Measurements from ENCODE around the gene CD59. TPM values are rescaled to one million over a fixed set of nuclear protein-coding genes. Genes with fewer than 3 reads are reported as not detected.

CD59 gene
- total RNA-seq, 1 experiment from 2014 or later, result 736 TPM

- no peak overlapping the region for H3K27ac ChIP-seq (ENCODE audit: low read length)
- H3K9me3 ChIP-seq (ENCODE audit: control insufficient read depth, insufficient read depth, low read depth, low read length), result no peaks in the 10 kb centered on the region
- DNase-seq (ENCODE audit: low read depth, low spot score) (no peak), ATAC-seq (no peak)
- CTCF ChIA-PET, result no interaction called here
- BruUV-seq (replicated peaks), result no TSS peak
- intact Hi-C loops (cut with micrococcal nuclease; ENCODE audit: unreplicated experiment), result no loop called here
- TF ChIP-seq, protein P1, sequence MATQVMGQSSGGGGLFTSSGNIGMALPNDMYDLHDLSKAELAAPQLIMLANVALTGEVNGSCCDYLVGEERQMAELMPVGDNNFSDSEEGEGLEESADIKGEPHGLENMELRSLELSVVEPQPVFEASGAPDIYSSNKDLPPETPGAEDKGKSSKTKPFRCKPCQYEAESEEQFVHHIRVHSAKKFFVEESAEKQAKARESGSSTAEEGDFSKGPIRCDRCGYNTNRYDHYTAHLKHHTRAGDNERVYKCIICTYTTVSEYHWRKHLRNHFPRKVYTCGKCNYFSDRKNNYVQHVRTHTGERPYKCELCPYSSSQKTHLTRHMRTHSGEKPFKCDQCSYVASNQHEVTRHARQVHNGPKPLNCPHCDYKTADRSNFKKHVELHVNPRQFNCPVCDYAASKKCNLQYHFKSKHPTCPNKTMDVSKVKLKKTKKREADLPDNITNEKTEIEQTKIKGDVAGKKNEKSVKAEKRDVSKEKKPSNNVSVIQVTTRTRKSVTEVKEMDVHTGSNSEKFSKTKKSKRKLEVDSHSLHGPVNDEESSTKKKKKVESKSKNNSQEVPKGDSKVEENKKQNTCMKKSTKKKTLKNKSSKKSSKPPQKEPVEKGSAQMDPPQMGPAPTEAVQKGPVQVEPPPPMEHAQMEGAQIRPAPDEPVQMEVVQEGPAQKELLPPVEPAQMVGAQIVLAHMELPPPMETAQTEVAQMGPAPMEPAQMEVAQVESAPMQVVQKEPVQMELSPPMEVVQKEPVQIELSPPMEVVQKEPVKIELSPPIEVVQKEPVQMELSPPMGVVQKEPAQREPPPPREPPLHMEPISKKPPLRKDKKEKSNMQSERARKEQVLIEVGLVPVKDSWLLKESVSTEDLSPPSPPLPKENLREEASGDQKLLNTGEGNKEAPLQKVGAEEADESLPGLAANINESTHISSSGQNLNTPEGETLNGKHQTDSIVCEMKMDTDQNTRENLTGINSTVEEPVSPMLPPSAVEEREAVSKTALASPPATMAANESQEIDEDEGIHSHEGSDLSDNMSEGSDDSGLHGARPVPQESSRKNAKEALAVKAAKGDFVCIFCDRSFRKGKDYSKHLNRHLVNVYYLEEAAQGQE (IDR thresholded peaks at IDR 0.05; ENCODE audit: insufficient read depth in 1 of 2, low read depth in 2 of 2, low read length in 1 of 2), result no peak
- TF ChIP-seq POLR2AphosphoS5 (IDR thresholded peaks at IDR 0.05; ENCODE audit: low read depth, low read length) (no peak), TCF7L2 (IDR thresholded peaks at IDR 0.05; ENCODE audit: low read depth, low read length) (no peak), SIN3A (IDR thresholded peaks at IDR 0.05; ENCODE audit: borderline replicate concordance, insufficient read depth, low read depth, low read length) (no peak), CTCF (IDR thresholded peaks at IDR 0.05) (no peak)
- no peaks in the 10 kb centered on the region for H3K4me1 ChIP-seq (ENCODE audit: control insufficient read depth, insufficient read depth, low read length)
- no peaks in the 10 kb centered on the region for H3K27me3 ChIP-seq (ENCODE audit: control insufficient read depth, insufficient read depth, low read length)
- no peaks in the 10 kb centered on the region for H3K36me3 ChIP-seq (ENCODE audit: control insufficient read depth, insufficient read depth, low read length)
- H3K4me3 ChIP-seq (ENCODE audit: low read depth in 2 of 2, low read length in 2 of 2), result no peak overlapping the region
- in situ Hi-C loops (cut with HindIII; ENCODE audit: low pct_unique_long_range_greater_than_20kb, low sequenced_read_pairs), result no loop called here
- POLR2A ChIA-PET, result no interaction called here
Observed at GRCh38 chr11:33659370-33660139, 76.7 kb downstream of the CD59 start.

DNA sequence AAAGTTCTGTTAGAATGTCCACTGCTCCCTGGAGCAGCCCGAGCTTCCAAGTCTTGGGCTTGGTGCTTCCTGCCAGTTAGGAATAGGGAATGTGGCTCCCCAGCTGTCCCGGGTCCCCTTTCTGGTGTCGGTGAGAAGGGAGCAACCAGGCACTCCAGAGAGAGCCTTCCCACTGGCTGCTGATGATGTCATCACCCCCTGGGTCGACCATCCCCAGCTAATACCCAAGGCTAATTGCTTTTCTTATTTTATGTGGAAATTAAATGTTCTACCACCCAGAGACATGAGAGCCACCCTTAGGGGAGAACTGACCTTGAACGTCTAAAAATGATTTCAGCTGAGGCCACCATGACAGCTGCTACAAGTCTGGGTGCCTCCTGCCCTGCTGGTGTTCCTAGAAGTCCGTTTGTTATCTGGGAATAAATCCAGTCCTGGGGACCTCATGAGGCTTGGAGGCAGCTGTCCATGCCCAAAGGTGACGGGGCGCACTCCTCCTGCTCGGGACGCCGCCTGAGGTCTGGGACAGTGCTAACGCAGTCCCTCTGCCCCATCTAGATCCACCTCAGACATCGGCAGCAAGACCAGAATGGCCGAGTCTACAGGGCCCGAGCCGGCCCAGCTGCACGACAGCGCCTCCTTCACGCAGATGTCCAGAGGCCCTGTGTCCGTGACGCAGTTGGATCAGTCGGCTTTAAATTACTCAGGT, 77.9 kb downstream of the CD59 start:
- no TSS peak for BruUV-seq (replicated peaks)
- POLR2A ChIA-PET, result no interaction called here

More for the DNA sequence above, 77.9 kb downstream of the CD59 start:
- H3K27me3 ChIP-seq (ENCODE audit: control insufficient read depth, insufficient read depth, low read length), result no peaks in the 10 kb centered on the region
- H3K4me1 ChIP-seq (ENCODE audit: control insufficient read depth, insufficient read depth, low read length), result no peaks in the 10 kb centered on the region
- TF ChIP-seq SIN3A (IDR thresholded peaks at IDR 0.05; ENCODE audit: borderline replicate concordance, insufficient read depth, low read depth, low read length), result no peak
- TF ChIP-seq POLR2AphosphoS5 (IDR thresholded peaks at IDR 0.05; ENCODE audit: low read depth, low read length), result no peak
- TF ChIP-seq CTCF (IDR thresholded peaks at IDR 0.05), result no peak
- no peak for TF ChIP-seq TCF7L2 (IDR thresholded peaks at IDR 0.05; ENCODE audit: low read depth, low read length)
- TF ChIP-seq, protein P1 (IDR thresholded peaks at IDR 0.05; ENCODE audit: insufficient read depth in 1 of 2, low read depth in 2 of 2, low read length in 1 of 2), result no peak
- DNase-seq (ENCODE audit: low read depth, low spot score) (no peak), ATAC-seq (no peak)
- CTCF ChIA-PET, result no interaction called here
- no peaks in the 10 kb centered on the region for H3K36me3 ChIP-seq (ENCODE audit: control insufficient read depth, insufficient read depth, low read length)
- no peak overlapping the region for H3K27ac ChIP-seq (ENCODE audit: low read length)
- H3K4me3 ChIP-seq (ENCODE audit: low read depth in 2 of 2, low read length in 2 of 2), result no peak overlapping the region
- intact Hi-C loops (cut with micrococcal nuclease; ENCODE audit: unreplicated experiment), result no loop called here
- no peaks in the 10 kb centered on the region for H3K9me3 ChIP-seq (ENCODE audit: control insufficient read depth, insufficient read depth, low read depth, low read length)
- in situ Hi-C loops (cut with HindIII; ENCODE audit: low pct_unique_long_range_greater_than_20kb, low sequenced_read_pairs), result no loop called here
